ENCODE measurements around the gene MRNIP.

- TF ChIP-seq CTCF (IDR thresholded peaks at IDR 0.05) (no peak), POLR2A (IDR thresholded peaks at IDR 0.05) (no peak)
These were observed 42.9 kb downstream of the MRNIP start for GRCh38 chr5:179815491-179816249.

Measured in gastroesophageal sphincter (tissue), 3 donors.